NCI-H2227 (cell line): Measurements from ENCODE around the gene ZNF567.
"Not testable (repeated sequence)": the region's sequence is repeated elsewhere in the genome, so short reads cannot be mapped to it uniquely, and the experiment has no call there.

Experiments
- DNase-seq: peaks from one replicate; lab custom pipeline; 2025; ENCODE audit not compliant: unreplicated experiment; lab: John Stamatoyannopoulos, UW

ZNF567 gene

GRCh38 chr19:36687214-36688056 is at the start of gene ZNF567:
TSS of gene ZNF567 (plus strand) at chr19:36687612. CDS start at chr19:36694868, 7,256 bp downstream.
- peak; percentile 95 for DNase-seq

- no peak for DNase-seq
Measured at GRCh38 chr19:36638862-36639510, 48.4 kb upstream of the ZNF567 start.

DNA sequence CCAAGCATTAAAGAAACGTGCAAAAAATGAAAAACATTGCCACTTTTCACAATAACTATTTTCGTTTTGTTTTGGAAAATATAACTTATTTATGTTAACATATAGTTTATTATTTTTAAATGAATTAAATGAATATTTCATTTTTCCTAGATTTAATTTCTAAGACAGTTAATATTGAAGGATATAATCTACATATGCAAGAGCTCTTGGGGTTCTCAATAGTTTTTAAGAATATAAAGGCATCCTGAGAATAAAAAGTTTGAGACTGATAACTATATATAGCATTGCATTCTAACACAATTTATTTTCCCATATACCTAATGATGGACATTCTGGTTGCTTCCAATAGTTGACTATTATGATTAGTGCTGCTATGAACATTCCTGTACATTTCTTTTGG is 40.7 kb upstream of the ZNF567 start:
- DNase-seq: no peak

GRCh38 chr19:36652958-36653357 is 34.5 kb upstream of the ZNF567 start:
- DNase-seq: no peak

DNA sequence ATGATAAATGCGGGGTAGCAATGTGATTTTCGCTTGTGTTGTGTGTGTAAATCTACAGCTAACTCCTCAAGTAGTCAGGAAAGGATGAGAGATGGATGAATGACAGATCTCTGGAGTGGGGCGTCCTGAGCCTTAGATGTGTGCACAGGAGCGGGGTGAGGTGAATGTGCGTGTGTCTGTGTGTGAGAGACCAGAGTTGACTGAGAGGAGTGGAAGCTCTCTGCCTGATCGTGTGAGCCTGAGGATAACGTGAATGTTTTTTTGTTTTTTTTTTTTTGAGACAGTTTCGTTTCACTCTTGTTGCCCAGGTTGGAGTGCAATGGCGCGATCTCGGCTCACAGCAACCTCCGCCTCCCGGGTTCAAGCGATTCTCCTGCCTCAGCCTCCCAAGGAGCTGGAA is 21.6 kb upstream of the ZNF567 start:
- no peak for DNase-seq

DNA sequence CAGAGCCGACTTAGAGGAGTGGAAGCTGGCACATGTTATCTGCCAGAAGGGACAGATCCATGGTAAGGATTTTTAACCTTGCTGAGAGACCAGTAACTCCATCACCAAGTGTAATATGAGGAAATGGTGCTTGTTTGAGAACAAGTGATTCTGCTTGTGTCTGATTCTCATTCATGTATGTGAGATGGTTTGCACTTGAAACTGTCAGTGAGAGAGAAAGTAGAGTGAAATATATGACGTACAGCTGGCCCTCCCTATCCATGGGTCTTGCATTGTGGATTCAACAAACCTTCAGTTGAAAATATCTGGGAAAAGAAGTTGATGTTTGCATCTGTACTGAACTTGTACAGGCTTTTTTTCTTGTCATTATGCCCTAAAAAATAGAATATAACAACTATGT is 18.8 kb upstream of the ZNF567 start:
- no peak for DNase-seq

DNA sequence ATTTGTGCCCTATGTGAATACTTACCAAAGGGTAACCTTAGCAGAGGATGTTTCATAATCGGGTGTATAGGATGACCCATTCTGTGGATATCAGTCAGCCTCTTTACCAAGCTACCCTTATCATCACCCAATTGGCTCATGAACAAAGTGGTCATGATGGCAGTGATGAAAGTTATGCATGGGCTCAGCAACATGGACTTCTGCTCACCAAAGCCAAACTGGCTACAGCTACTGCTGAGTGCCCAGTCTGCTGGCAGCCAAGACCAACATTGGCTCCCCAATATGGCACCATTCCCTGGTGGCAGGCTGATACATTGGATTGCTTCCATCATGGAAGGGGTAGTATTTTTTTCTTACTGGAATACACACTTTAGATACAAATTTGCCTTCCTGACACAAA is 15.0 kb upstream of the ZNF567 start:
- no peak for DNase-seq

DNA sequence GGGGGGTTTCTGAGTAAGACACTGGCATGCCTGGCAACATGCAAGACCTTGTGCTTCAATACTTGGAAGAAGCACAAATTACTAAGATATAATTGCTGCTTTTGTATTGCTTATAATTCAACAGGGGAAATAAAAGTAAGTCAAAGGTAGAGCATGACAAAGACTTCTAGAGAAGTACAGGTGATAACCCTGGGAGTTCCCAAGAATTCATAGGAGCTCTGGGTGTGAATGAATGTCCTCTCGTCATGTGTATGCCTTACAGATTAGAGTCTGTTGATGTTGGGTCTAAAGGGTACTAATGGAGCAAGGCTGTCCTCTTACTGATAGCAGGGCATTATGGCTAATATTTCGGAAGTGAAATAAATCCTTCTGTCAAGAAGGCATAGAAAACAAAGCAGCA is 13.2 kb upstream of the ZNF567 start:
- DNase-seq: no peak

GRCh38 chr19:36679455-36679854 is 8.0 kb upstream of the ZNF567 start:
- no peak for DNase-seq

- DNase-seq: no peak
Measured at GRCh38 chr19:36685835-36686234, 1.6 kb upstream of the ZNF567 start.

DNA sequence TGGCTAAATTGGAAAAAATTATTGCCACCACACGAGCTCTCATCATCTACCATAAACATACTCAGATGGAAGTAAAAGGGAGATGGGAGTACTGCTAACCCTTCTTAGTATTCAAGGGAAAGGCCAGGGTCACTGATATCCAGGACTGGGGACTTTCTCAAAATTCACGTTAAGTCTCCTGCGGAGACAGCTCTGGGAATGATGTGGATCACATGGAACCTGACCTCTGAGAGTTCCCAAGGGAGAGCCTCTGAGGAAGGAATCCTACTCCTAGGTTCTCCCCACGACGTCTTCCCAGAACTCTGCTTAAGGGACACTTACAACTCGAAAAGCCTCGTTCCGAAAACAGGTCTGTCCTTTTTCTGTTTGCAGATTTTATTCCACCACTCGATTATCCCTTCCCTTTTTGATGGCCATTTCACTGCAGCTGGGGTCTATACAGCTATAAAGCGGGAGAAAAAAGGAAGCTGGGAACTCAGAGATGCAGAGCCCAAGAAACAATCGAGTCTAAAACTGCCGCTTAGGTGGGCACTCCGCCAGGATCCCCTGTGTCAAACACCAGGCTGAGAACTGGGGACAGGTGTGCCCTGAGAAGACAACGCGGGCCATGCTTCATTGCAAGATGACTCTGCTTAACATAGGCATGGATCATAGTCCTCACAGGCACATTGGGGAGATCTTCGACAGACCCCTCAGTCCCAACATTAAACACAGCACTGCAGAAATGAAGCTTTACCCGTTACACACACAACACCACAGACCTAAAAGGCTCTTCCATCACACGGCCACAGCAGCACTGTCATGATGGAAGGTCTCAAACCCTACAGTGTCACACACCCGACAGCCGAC is 823 bp upstream of the ZNF567 start:
- no peak for DNase-seq

GRCh38 chr19:36688058-36688457 is 646 bp downstream of the ZNF567 start:
- no peak for DNase-seq

DNA sequence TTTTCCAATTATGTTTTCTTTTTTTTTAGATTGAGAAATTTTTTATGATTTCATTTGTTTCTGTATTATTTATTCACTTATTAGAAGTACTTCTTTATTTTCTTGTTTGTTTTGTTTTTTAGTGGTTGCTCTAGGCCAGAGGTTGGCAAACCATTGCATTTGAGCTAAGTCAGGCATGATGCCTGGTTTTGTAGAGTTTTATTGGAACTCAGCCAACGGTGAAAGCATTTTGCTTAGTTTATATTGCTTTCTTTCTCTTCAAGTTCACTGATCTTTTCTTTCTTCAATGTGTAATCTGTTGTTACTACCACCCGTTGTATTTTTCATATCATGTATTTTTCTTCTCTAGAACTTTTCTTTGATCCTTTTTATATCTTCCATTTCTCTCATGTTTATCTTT is 19.7 kb downstream of the ZNF567 start:
- DNase-seq: no peak

DNA sequence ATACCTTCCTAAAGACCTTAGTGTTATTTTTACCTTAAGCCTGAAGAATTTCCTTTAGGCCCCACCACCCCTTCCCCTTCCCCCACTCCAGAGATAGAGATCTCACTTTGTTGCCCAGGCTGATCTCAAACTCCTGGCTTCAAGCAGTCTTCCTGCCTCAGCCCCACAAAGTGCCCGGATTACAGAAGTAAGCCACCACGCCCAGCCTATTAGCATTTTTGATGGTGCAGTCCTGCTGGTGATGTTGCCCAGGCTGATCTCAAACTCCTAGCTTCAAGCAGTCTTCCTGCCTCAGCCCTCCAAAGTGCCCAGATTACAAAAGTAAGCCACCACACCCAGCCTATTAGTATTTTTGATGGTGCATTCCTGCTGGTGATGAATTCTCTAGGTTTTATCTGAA is 22.0 kb downstream of the ZNF567 start:
- DNase-seq: no peak

- DNase-seq: no peak
Measured at GRCh38 chr19:36719687-36720556, 32.5 kb downstream of the ZNF567 start.

GRCh38 chr19:36736166-36736565 is 48.8 kb downstream of the ZNF567 start:
- DNase-seq: not testable (repeated sequence)

- DNase-seq: no peak
Measured at GRCh38 chr19:36745870-36746269, 58.5 kb downstream of the ZNF567 start.

DNA sequence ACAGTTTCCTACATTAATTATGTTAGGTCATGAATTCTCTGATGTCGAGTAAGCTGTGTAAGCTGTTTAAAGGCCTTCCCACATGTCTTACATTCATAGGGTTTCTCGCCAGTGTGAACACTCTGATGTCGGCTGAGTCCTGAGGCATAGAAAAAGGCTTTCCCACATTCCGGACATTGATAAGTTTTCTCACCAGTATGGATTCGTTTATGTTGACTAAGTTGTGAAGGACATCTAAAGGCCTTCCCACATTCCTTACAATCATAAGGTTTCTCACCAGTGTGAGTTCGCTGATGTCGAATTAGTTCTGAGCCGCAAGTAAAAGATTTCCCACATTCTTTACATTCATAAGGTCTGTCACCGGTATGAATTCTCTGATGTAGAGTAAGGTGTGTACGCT is 60.3 kb downstream of the ZNF567 start:
- DNase-seq: no peak

DNA sequence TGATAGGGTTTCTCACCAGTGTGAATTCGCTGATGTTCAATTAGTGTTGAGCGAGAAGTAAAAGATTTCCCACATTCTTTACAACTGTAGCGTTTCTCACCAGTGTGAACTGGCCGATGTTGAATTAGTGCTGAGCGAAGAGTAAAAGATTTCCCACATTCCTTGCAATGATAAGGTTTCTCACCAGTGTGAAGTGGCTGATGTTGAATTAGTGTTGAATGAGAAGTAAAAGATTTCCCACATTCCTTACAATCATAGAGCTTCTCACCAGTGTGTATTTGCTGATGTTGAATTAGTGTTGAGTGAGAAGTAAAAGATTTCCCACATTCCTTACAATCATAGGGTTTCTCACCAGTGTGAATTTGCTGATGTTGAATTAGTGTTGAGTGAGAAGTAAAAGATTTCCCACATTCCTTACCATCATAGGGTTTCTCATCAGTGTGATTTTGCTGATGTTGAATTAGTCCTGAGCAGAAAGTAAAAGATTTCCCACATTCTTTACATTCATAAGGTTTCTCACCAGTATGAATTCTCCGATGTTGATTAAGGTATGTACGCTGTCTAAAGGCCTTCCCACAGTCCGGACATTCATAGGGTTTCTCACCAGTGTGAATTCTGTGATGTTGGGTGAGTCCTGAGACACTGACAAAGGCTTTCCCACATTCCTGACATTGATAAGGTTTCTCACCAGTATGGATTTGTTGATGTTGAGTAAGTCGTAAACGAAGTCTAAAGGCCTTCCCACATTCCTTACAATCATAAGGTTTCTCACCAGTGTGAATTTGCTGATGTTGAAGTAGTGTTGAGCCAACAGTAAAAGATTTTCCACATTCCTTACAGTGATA is 61.2 kb downstream of the ZNF567 start:
- DNase-seq: no peak

DNA sequence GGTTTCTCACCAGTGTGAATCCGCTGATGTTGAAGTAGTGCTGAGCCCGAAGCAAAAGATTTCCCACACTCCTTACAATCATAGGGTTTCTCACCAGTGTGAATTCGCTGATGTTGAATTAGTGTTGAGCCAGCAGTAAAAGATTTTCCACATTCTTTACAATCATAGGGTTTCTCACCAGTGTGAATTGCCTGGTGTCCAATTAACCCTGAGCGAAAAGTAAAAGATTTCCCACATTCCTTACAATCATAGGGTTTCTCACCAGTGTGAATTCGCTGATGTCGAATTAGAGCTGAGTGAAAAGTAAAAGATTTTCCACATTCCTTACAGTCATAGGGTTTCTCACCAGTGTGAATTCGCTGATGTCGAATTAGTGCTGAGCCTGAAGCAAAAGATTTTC is 62.2 kb downstream of the ZNF567 start:
- DNase-seq: not testable (repeated sequence)
